Right kidney (tissue), 1 donor: ENCODE measurements around the gene ZAP70.

Source experiments
- DNase-seq: peaks from one replicate; pipeline ENCODE4 v3.0.0-alpha.2; 2016

The ZAP70 gene

GRCh38 chr2:97751752-97752151 lies 38.4 kb downstream of the ZAP70 start:
- DNase-seq = no peak

DNA sequence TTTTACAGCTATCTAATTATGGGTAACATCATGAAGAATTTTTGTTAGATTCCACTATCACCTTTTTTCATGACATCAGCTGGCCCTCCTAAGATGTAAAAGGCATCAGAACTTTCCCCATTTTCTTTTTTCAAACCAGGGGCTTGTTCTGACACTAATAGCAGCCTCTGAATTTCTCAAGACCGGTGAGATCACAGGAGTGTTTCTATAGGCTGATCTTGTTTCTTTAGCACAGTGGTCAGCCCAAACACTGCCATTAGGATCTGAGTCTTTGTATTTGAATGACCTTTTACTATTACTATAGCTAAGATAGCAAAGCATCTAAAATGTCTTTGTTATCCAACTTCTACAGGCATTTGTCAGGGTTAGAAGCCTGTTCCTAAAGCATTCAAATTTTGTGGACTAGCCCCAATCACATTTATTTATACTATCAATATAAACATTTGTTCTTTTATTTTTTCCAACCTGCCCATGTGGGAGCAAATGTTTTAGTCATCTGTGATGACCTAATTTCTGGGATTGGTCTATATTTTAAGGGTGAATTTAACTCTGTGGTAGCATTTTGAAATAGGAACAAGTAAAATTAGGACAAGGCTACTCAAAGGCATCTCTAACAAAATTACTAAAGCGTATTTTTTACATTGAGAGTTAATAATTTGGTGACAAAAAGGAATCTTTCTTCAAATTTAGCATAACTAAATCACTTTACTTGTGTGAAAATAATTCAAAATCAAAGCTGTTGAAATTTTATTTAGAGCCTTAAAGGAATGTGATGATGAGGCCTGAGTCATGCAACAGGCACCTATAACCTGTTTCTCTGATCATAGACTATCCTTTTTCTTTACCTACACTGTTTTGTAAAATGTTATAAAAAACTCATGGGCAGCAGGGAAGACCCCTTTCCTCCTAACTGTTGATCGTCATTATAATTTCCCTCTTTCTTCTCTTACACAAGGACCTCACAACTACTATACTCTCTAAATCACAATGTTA lies 39.3 kb downstream of the ZAP70 start:
- no peak for DNase-seq

GRCh38 chr2:97754690-97755346 lies 41.4 kb downstream of the ZAP70 start:
- no peak for DNase-seq

- DNase-seq = no peak
Measured at GRCh38 chr2:97755491-97755890, 42.1 kb downstream of the ZAP70 start.

DNA sequence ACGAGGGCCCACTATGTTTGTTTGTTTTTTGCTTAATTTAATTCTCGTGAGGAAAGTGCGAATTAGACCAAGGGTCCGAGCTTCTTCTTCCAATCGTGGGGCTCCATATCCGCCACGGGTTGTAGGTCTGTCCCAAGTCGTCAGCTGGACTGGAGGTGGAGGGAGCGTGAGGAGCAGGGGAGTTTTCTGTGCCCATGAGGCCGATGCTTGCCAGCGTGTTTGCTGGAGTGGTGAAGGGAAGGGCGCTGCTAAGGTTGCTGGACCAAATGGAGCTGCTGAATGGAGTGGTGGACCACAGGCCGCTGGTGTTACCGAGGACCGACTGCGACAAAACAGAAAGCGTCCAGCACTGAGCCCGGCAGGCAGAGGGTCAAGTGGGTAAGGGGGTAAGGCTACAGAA lies 43.7 kb downstream of the ZAP70 start:
- DNase-seq = no peak

- no peak for DNase-seq
Measured at GRCh38 chr2:97758131-97758705, 44.8 kb downstream of the ZAP70 start.

- DNase-seq = no peak
Measured at GRCh38 chr2:97759727-97760407, 46.5 kb downstream of the ZAP70 start.

- no peak for DNase-seq
Measured at GRCh38 chr2:97760480-97761049, 47.2 kb downstream of the ZAP70 start.

DNA sequence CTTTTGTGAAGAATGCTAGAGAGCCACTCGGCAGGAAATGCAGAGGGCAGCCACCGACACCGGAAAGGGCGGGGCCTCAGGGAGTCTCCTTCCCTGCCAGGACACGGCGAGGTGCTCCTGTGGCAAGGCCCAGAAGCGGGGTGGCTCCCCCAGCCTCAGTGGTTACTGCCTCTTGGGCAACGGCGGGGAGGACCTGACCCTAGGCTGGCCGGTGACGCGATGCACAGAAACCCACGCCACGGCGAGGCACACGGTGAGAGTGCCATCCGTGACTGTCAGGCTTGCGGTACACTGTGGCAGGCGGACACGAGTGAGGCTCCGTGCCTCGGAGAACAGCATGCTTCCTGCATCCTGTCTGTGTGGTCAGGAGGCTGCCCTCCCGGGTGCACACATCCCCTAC lies 47.8 kb downstream of the ZAP70 start:
- DNase-seq = no peak

GRCh38 chr2:97763176-97763845 lies 49.9 kb downstream of the ZAP70 start:
- no peak for DNase-seq

- no peak for DNase-seq
Measured at GRCh38 chr2:97764559-97765263, 51.3 kb downstream of the ZAP70 start.

GRCh38 chr2:97765933-97766332 lies 52.6 kb downstream of the ZAP70 start:
- no peak for DNase-seq

GRCh38 chr2:97766567-97766966 lies 53.2 kb downstream of the ZAP70 start:
- no peak for DNase-seq

- DNase-seq = no peak
Measured at GRCh38 chr2:97769308-97769707, 55.9 kb downstream of the ZAP70 start.

GRCh38 chr2:97769711-97770110 lies 56.3 kb downstream of the ZAP70 start:
- DNase-seq = no peak

GRCh38 chr2:97770445-97770844 lies 57.1 kb downstream of the ZAP70 start:
- no peak for DNase-seq

DNA sequence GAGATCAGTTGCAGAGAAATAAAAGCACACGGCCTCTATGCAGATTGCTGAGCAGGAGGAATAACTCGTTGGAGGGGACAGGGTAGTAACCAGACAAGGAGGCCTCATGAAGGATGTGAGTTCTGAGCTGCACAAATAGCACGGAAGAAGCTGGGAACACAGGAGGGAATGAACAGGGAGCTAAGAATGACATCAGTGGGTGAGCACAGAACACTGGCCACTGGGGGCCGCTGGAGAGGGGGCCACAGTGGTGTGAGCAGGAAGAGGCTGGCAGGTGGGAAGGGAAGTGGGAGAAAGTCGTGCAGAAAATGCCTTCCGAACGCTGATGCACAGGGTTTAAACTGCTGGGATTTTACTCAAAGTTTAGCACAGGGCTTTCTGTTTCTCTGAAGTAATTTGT lies 61.0 kb downstream of the ZAP70 start:
- no peak for DNase-seq

DNA sequence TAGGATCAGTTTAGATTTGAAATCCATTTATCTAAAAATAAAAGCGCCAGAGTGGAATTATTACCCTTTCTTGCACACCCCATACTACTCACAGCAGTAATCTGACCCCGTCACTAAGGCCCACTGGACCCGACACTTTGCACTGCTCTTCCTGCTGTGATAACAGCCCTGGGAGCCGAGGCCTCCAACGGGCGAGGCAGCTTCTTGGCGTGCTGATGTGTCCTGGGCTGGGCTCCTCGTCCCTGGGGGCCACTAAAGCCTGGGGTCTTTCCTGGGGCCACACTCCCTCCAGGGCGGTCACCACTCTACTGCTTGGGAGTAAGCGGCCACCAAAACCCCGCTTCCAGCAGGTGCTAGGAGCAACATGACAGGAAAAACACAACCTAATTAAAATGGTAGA lies 61.7 kb downstream of the ZAP70 start:
- DNase-seq = no peak

- DNase-seq = no peak
Measured at GRCh38 chr2:97779141-97779540, 65.8 kb downstream of the ZAP70 start.

- no peak for DNase-seq
Measured at GRCh38 chr2:97781981-97782380, 68.6 kb downstream of the ZAP70 start.

- no peak for DNase-seq
Measured at GRCh38 chr2:97784953-97785352, 71.6 kb downstream of the ZAP70 start.
